Calu3 (cell line): ENCODE data around the gene IGSF9B. TPM values are rescaled to one million over a fixed set of nuclear protein-coding genes. Genes with fewer than 3 reads are reported as not detected.

ENCODE experiments used
- BruUV-seq: library from RNA; stranded (reverse); fragments of 400-500 nt; replicated peaks from 2 replicates; lab custom pipeline; 2021; lab: Mats Ljungman, UMichigan
- CTCF ChIA-PET: fragments of 300-600 bp; sonication (Branson Sonifier 250); formaldehyde crosslinking; loops from one replicate; lab custom pipeline; 2022; ENCODE audit warnings: antibody characterized with exemption; lab: Charles Lee
- DNase-seq: peaks from one replicate; pipeline ENCODE4 v3.0.0; 2022
- H3K27ac Mint-ChIP-seq: one replicate; pipeline ENCODE4 v1.8.0; 2022; ENCODE audit warnings: mixed read lengths; ENCODE audit not compliant: unreplicated experiment
- H3K27me3 Mint-ChIP-seq: one replicate; pipeline ENCODE4 v1.8.0; 2022; ENCODE audit warnings: mixed read lengths; ENCODE audit not compliant: unreplicated experiment
- H3K36me3 Mint-ChIP-seq: one replicate; pipeline ENCODE4 v1.8.0; 2022; ENCODE audit warnings: mild to moderate bottlenecking, moderate library complexity, mixed read lengths; ENCODE audit not compliant: insufficient read depth, unreplicated experiment
- H3K4me1 Mint-ChIP-seq: one replicate; pipeline ENCODE4 v1.8.0; 2022; ENCODE audit warnings: mild to moderate bottlenecking, low read depth, mixed read lengths; ENCODE audit not compliant: unreplicated experiment
- H3K4me3 Mint-ChIP-seq: one replicate; pipeline ENCODE4 v1.8.0; 2022; ENCODE audit warnings: mild to moderate bottlenecking, low read depth, moderate library complexity, mixed read lengths; ENCODE audit not compliant: unreplicated experiment
- H3K9me3 Mint-ChIP-seq: one replicate; pipeline ENCODE4 v1.8.0; 2022; ENCODE audit warnings: low read depth, mixed read lengths; ENCODE audit not compliant: unreplicated experiment
- intact Hi-C: fragments of 100-400 bp; cut with micrococcal nuclease; formaldehyde crosslinking; loops from one replicate; pipeline ENCODE4 v1.10.0; 2022; ENCODE audit not compliant: unreplicated experiment
- total RNA-seq: library from RNA; stranded (reverse); gene quantifications from 2 replicates; pipeline ENCODE4 v1.2.3, GENCODE V29; 2022
- TF ChIP-seq, protein P1 (sequence below): fragments of 200-600 bp; IDR thresholded peaks from one replicate; pipeline ENCODE4 v1.8.0; 2022; ENCODE audit warnings: antibody characterized with exemption; ENCODE audit not compliant: unreplicated experiment

IGSF9B gene
- total RNA-seq, 1 experiment from 2014 or later, result 13.2 TPM

DNA sequence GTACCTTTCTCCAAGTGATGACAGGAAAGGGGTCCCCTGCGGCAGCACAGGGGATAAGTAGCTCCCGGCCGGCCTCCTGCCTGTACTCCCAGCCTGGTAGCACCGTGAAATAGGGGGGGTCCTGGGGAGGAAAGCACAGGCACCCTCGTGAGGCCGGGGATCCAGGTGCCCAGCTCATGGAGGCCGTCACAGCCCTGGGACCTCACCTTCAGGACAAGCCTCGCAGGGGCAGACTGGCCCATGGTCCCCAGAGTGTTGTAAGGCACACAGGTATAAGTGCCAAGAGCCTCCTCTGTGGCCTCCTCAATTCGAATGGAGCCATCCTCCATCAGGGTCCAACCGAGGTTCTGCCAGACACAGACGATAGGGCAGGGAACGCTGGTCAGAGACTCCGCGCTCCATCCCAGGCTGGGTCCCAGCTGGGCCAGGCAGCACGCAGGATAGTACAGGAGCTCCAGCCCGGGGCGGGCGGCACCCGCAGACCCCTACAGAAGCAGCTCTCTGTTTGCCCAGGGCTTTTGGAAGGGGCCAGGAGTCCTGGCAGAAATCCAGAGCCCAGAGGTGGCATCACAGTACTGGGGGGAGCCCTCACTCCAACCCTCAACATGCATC is 25.2 kb downstream of the IGSF9B start:
- peaks cover 22% of the 10 kb centered on the region for H3K4me1 Mint-ChIP-seq
- CTCF ChIA-PET, result no interaction called here
- H3K9me3 Mint-ChIP-seq, result no peaks in the 10 kb centered on the region
- BruUV-seq, result no TSS peak
- H3K27me3 Mint-ChIP-seq, result no peaks in the 10 kb centered on the region
- DNase-seq, result no peak
- H3K27ac Mint-ChIP-seq, result peak overlapping the region; percentile 2
- intact Hi-C loops, result no loop called here
- peaks cover 10% of the 10 kb centered on the region for H3K36me3 Mint-ChIP-seq
- H3K4me3 Mint-ChIP-seq, result no peak overlapping the region
- TF ChIP-seq, protein P1, sequence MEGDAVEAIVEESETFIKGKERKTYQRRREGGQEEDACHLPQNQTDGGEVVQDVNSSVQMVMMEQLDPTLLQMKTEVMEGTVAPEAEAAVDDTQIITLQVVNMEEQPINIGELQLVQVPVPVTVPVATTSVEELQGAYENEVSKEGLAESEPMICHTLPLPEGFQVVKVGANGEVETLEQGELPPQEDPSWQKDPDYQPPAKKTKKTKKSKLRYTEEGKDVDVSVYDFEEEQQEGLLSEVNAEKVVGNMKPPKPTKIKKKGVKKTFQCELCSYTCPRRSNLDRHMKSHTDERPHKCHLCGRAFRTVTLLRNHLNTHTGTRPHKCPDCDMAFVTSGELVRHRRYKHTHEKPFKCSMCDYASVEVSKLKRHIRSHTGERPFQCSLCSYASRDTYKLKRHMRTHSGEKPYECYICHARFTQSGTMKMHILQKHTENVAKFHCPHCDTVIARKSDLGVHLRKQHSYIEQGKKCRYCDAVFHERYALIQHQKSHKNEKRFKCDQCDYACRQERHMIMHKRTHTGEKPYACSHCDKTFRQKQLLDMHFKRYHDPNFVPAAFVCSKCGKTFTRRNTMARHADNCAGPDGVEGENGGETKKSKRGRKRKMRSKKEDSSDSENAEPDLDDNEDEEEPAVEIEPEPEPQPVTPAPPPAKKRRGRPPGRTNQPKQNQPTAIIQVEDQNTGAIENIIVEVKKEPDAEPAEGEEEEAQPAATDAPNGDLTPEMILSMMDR, result no peak

DNA sequence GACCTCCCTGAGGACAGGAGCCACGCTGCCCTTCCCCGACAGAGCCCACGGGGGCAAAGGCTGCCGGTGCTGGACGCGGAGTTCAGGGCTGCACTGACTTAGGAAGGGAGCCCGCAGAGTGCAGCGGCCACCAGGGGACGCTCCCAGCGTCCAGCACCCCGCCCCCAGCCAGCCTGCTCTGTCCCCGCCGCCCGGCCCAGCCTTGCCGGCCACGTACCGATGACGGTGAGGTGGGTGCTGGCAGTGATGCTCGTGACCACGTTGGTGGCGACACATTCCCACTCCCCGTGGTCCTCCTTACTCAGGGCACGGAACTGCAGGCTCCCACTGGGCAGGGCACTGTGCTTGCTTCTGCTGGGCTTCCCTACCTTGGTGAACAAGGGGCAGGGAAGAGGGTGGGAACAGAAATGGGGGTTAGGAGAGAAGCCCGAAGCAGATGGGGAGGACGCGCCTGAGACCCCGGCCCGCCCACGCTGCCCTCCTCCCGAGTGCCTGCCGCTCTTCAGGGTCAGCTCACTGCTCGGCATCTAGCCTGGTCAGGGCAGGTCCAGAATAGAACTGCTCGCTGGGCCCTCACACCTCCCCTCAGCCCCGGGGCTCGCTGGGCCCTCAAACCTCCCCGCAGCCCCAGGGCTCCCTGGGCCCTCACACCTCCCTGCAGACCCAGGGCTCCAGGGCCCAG is 25.9 kb downstream of the IGSF9B start:
- DNase-seq, result no peak
- CTCF ChIA-PET, result no interaction called here

DNA sequence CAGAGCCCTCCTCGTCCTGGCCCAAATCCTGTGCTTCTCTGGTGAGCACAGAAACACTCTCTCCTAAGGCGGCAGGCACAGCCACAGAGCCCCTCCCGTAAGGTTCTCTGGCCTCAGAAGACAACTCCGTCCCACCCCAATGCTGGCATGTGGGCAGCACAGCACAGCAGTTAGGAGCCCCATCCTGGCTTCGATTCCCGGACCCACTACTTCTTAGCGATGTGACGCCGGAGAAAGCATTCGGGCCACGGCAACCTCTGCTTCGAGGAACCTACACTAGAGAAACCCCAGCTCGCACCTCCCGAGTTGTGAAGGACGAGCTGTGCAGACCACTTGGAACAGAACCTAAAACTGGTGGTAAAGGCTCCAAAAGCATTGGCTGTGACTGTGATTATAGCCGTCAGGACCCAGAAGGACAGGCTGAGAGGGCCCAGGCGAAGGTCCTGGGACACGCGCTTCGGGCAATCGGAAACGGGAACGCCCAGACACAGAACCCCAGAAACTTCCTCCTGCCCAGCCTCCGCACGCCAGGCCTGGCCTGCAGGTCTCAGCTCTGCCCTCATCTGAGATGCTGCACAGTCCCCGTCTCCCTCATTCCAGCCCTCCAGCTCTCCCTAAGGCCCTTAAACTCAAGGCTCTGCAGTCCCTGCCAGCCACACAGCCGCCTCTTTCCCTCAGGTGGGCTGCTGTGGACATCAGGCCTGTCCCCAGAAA is 26.6 kb downstream of the IGSF9B start:
- no peak for DNase-seq
- no peak overlapping the region for H3K27ac Mint-ChIP-seq
- no peaks in the 10 kb centered on the region for H3K9me3 Mint-ChIP-seq
- H3K4me3 Mint-ChIP-seq, result no peak overlapping the region
- H3K36me3 Mint-ChIP-seq, result peaks cover 10% of the 10 kb centered on the region
- CTCF ChIA-PET, result no interaction called here
- intact Hi-C loops, result no loop called here
- BruUV-seq, result no TSS peak
- peaks cover 20% of the 10 kb centered on the region for H3K4me1 Mint-ChIP-seq
- TF ChIP-seq, protein P1, result no peak
- no peaks in the 10 kb centered on the region for H3K27me3 Mint-ChIP-seq

More for the DNA sequence above, 25.9 kb downstream of the IGSF9B start:
- Mint-ChIP-seq H3K9me3 (no peaks in the 10 kb centered on the region), H3K4me1 (peaks cover 22% of the 10 kb centered on the region), H3K27me3 (no peaks in the 10 kb centered on the region), H3K4me3 (no peak overlapping the region), H3K36me3 (peaks cover 10% of the 10 kb centered on the region), H3K27ac (no peak overlapping the region)
- TF ChIP-seq, protein P1, result no peak
- intact Hi-C loops, result no loop called here
- no TSS peak for BruUV-seq

DNA sequence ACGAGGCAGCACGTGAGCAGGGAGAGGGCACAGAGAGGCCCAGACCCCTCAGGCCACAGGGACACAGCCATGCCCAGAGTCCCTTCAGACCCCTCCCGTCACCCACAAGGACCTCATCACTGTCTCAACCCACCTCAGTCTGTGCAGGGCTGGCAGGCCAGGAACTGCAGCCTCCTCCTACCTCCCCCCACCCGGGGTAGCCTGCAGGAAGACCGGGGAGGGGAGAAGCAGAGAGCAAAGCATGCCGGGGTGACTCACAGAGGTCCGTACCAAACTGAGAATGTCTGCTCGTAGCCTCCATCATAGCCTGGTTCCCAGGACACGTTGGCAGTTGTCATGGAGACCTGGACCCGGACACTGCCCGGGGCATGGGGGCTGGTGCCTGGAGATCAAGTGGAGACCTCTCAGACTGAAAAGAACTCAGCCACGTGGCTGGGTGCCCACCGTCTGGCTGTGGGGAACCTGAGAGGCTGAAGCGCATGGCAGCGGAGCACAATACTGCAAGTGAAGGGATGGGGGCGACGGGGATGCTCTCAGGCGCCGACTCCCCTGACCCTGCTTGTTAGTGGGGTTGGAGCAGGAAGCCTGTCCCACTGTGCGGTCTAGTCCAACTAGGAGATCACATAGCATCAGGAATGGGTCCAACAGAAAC is 27.2 kb downstream of the IGSF9B start:
- BruUV-seq, result no TSS peak
- Mint-ChIP-seq H3K27me3 (no peaks in the 10 kb centered on the region), H3K4me1 (peaks cover 13% of the 10 kb centered on the region), H3K9me3 (no peaks in the 10 kb centered on the region), H3K36me3 (peaks cover 5% of the 10 kb centered on the region), H3K27ac (no peak overlapping the region), H3K4me3 (no peak overlapping the region)
- TF ChIP-seq, protein P1, result no peak
- CTCF ChIA-PET, result no interaction called here
- intact Hi-C loops, result loop anchor here (5.0 kb wide), 1 partner anchor 118 kb away; no protein-coding TSS in a partner anchor
- no peak for DNase-seq
